NB4 (cell line): ENCODE data around the gene ONECUT3.

ENCODE experiments used
- POLR2A ChIP-seq: IDR thresholded peaks from 2 replicates; pipeline ENCODE4 v1.6.1; 2011; ENCODE audit warnings: mild to moderate bottlenecking; ENCODE audit not compliant: insufficient read length; ENCODE audit errors: extremely low read depth
- TF ChIP-seq, protein P1 (sequence below): IDR thresholded peaks from one replicate; pipeline ENCODE4 v1.5.1; 2012; ENCODE audit warnings: low read depth, low read length
- TF ChIP-seq, protein P2 (sequence below): IDR thresholded peaks from 2 replicates; pipeline ENCODE4 v1.6.1; 2011; ENCODE audit warnings: low read depth, low read length

DNA sequence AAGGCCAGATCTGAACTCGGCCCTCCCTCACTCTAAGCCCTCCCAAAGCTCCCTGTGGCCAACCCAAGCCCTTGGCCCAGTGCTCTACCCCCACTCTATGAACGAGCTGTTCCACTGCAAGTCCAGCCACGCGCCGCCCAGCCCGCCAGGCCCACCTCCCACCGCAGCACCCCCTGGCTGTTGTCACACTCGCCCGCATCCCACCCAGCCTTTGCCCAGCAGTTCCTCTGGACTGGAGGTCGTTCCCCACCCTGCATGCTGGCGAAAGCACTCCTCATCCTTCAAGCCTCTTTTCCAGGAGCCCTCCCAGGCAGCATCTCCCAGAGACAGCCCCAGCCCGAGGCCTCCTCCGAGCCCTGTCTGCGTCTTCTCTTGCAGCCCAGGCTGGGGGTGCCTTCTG is 33.1 kb upstream of the ONECUT3 start:
- TF ChIP-seq POLR2A, result no peak
- TF ChIP-seq, protein P1, sequence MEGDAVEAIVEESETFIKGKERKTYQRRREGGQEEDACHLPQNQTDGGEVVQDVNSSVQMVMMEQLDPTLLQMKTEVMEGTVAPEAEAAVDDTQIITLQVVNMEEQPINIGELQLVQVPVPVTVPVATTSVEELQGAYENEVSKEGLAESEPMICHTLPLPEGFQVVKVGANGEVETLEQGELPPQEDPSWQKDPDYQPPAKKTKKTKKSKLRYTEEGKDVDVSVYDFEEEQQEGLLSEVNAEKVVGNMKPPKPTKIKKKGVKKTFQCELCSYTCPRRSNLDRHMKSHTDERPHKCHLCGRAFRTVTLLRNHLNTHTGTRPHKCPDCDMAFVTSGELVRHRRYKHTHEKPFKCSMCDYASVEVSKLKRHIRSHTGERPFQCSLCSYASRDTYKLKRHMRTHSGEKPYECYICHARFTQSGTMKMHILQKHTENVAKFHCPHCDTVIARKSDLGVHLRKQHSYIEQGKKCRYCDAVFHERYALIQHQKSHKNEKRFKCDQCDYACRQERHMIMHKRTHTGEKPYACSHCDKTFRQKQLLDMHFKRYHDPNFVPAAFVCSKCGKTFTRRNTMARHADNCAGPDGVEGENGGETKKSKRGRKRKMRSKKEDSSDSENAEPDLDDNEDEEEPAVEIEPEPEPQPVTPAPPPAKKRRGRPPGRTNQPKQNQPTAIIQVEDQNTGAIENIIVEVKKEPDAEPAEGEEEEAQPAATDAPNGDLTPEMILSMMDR, result no peak
- TF ChIP-seq, protein P2, sequence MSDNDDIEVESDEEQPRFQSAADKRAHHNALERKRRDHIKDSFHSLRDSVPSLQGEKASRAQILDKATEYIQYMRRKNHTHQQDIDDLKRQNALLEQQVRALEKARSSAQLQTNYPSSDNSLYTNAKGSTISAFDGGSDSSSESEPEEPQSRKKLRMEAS, result no peak
